ENCODE data around the gene PRKCQ.
A peak's percentile ranks its signal among the peaks of the same experiment; 100 is the strongest.

Gene PRKCQ

GRCh38 chr10:6518791-6519429 lies 61.2 kb downstream of the PRKCQ start:
- peak in 1 of 5 experiments; percentile 60 for DNase-seq

GRCh38 chr10:6516929-6517284 lies 63.2 kb downstream of the PRKCQ start:
- peak in 1 of 5 experiments; percentile 40 for DNase-seq

- DNase-seq, result no peak
Measured at GRCh38 chr10:6516281-6516928, 63.7 kb downstream of the PRKCQ start.

GRCh38 chr10:6514844-6515780 lies 65.0 kb downstream of the PRKCQ start:
- no peak for DNase-seq

- DNase-seq, result no peak
Measured at GRCh38 chr10:6514180-6514579, 65.9 kb downstream of the PRKCQ start.

GRCh38 chr10:6513476-6513875 lies 66.6 kb downstream of the PRKCQ start:
- peak in 1 of 5 experiments; percentile 59 for DNase-seq

- DNase-seq, result no peak
Measured at GRCh38 chr10:6512182-6512581, 67.9 kb downstream of the PRKCQ start.

- DNase-seq, result no peak
Measured at GRCh38 chr10:6511347-6511746, 68.7 kb downstream of the PRKCQ start.

GRCh38 chr10:6507311-6507710 lies 72.8 kb downstream of the PRKCQ start:
- peak in 1 of 5 experiments; percentile 96 for DNase-seq

- DNase-seq, result no peak
Measured at GRCh38 chr10:6505300-6505699, 74.8 kb downstream of the PRKCQ start.

GRCh38 chr10:6504296-6504695 lies 75.8 kb downstream of the PRKCQ start:
- peak in 1 of 5 experiments; percentile 89 for DNase-seq

- peak in 1 of 5 experiments; percentile 29 for DNase-seq
Measured at GRCh38 chr10:6503171-6503570, 76.9 kb downstream of the PRKCQ start.

GRCh38 chr10:6501931-6502330 lies 78.1 kb downstream of the PRKCQ start:
- no peak for DNase-seq

- no peak for DNase-seq
Measured at GRCh38 chr10:6499974-6500373, 80.1 kb downstream of the PRKCQ start.

GRCh38 chr10:6498771-6499170 lies 81.3 kb downstream of the PRKCQ start:
- DNase-seq, result peak in 3 of 5 experiments; percentile 17 to 93 (median 77)

- DNase-seq, result peak in 1 of 5 experiments; percentile 78
Measured at GRCh38 chr10:6497620-6498019, 82.5 kb downstream of the PRKCQ start.

- DNase-seq, result peak in 3 of 5 experiments; percentile 53 to 93 (median 74)
Measured at GRCh38 chr10:6494936-6495592, 85.0 kb downstream of the PRKCQ start.

- DNase-seq, result peak in 1 of 5 experiments; percentile 62
Measured at GRCh38 chr10:6494442-6494819, 85.6 kb downstream of the PRKCQ start.

GRCh38 chr10:6493521-6494441 lies 86.3 kb downstream of the PRKCQ start:
- peak in 2 of 5 experiments; percentile 65 to 84 for DNase-seq

- no peak for DNase-seq
Measured at GRCh38 chr10:6492896-6493295, 87.2 kb downstream of the PRKCQ start.

- DNase-seq, result peak in 2 of 5 experiments; percentile 57 to 85
Measured at GRCh38 chr10:6491841-6492609, 88.1 kb downstream of the PRKCQ start.
